HepG2 (cell line): Measurements from ENCODE around the gene MEF2D.

ENCODE experiments used
- ELF3 ChIP-seq: IDR thresholded peaks from 2 replicates; pipeline ENCODE4 v1.6.1; 2016; ENCODE audit warnings: missing genetic modification reagents, missing compliant biosample characterization
- FOXJ3 ChIP-seq: sonication (generic); formaldehyde crosslinking; IDR thresholded peaks from 2 replicates; pipeline ENCODE4 v1.4.0; 2020; ENCODE audit warnings: missing genetic modification reagents, mild to moderate bottlenecking, borderline replicate concordance
- ZNF766 ChIP-seq: sonication (generic); formaldehyde crosslinking; IDR thresholded peaks from 2 replicates; pipeline ENCODE4 v1.5.0; 2020; ENCODE audit warnings: missing genetic modification reagents, borderline replicate concordance
- ZNF775 ChIP-seq: sonication (generic); formaldehyde crosslinking; IDR thresholded peaks from 2 replicates; pipeline ENCODE4 v1.4.0; 2020; ENCODE audit warnings: missing genetic modification reagents, mild to moderate bottlenecking, moderate library complexity, borderline replicate concordance
- TF ChIP-seq, protein P1 (sequence below): sonication (generic); formaldehyde crosslinking; IDR thresholded peaks from 2 replicates; pipeline ENCODE4 v1.4.0; 2020; ENCODE audit warnings: missing genetic modification reagents
- TF ChIP-seq, protein P2 (sequence below): sonication (generic); formaldehyde crosslinking; IDR thresholded peaks from 2 replicates; pipeline ENCODE4 v1.5.0; 2020; ENCODE audit warnings: mild to moderate bottlenecking, missing genetic modification reagents, moderate library complexity

DNA sequence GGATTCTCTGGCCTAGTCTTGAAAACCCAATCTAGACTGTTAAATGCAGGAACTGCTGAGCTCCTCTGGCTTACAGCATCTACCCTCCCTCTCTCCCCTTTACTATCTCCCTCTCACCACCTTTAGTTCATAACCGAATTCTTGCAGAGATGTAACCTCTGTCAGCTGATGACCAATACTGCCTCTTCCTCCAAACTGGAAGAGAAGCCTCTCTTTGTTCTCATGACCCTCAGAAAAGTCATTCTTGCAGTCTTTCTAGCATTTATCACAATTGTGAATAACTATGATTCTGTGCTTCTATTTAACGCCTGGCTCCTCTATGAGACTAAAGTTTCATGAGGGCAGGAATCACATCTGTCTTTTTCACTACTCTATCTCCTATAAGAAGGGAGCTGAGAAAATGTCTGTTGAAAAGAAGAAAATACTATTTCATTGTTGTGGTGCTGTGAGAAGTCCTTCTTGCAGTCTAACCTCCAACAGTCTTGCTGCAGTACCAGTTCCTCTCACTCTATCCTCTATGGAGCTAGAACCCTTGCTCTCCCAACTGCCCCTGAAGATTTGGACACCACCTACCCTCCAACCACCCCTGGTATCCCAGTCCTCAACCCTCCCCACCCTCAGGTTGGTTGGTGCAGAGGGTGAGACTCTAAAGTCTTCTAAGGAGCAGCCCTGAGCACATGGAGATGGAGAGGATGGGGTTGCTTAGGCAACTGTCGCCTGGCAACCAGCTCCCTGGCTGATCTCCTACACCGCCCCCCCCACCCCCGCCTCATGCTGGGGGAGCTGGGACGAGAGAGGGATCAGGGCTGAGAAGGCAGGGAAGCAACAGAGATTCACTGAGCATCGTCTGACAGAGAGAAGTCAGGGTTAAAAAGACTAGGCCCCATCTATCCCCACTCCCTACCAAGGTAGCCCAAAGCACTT, 13.9 kb downstream of the MEF2D start:
- TF ChIP-seq, protein P1, sequence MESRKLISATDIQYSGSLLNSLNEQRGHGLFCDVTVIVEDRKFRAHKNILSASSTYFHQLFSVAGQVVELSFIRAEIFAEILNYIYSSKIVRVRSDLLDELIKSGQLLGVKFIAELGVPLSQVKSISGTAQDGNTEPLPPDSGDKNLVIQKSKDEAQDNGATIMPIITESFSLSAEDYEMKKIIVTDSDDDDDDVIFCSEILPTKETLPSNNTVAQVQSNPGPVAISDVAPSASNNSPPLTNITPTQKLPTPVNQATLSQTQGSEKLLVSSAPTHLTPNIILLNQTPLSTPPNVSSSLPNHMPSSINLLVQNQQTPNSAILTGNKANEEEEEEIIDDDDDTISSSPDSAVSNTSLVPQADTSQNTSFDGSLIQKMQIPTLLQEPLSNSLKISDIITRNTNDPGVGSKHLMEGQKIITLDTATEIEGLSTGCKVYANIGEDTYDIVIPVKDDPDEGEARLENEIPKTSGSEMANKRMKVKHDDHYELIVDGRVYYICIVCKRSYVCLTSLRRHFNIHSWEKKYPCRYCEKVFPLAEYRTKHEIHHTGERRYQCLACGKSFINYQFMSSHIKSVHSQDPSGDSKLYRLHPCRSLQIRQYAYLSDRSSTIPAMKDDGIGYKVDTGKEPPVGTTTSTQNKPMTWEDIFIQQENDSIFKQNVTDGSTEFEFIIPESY (CRISPR knock-in tag): no peak
- no peak for TF ChIP-seq ZNF766 (CRISPR knock-in tag)
- TF ChIP-seq FOXJ3: no peak
- TF ChIP-seq, protein P2, sequence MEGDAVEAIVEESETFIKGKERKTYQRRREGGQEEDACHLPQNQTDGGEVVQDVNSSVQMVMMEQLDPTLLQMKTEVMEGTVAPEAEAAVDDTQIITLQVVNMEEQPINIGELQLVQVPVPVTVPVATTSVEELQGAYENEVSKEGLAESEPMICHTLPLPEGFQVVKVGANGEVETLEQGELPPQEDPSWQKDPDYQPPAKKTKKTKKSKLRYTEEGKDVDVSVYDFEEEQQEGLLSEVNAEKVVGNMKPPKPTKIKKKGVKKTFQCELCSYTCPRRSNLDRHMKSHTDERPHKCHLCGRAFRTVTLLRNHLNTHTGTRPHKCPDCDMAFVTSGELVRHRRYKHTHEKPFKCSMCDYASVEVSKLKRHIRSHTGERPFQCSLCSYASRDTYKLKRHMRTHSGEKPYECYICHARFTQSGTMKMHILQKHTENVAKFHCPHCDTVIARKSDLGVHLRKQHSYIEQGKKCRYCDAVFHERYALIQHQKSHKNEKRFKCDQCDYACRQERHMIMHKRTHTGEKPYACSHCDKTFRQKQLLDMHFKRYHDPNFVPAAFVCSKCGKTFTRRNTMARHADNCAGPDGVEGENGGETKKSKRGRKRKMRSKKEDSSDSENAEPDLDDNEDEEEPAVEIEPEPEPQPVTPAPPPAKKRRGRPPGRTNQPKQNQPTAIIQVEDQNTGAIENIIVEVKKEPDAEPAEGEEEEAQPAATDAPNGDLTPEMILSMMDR: no peak
- TF ChIP-seq ZNF775 (CRISPR knock-in tag): no peak
- no peak for TF ChIP-seq ELF3 (CRISPR knock-in tag)
